ACHN (cell line): Measurements from ENCODE around the gene NXNL2.

Source experiments
- DNase-seq: peaks from one replicate; pipeline ENCODE4 v3.0.0-alpha.2; 2015
- in situ Hi-C: cut with HindIII; loops from 2 replicates; pipeline ENCODE4 v1.10.0; 2017; ENCODE audit warnings: low sequenced_read_pairs, low pct_ligation_motif_present, low pct_unique_long_range_greater_than_20kb

Gene NXNL2

GRCh38 chr9:88571419-88571818, 36.4 kb downstream of the NXNL2 start:
- no peak for DNase-seq
- in situ Hi-C loops, result no loop called here

GRCh38 chr9:88572684-88573083, 37.7 kb downstream of the NXNL2 start:
- in situ Hi-C loops, result no loop called here
- no peak for DNase-seq

GRCh38 chr9:88574953-88575352, 40.0 kb downstream of the NXNL2 start:
- in situ Hi-C loops, result no loop called here
- no peak for DNase-seq

DNA sequence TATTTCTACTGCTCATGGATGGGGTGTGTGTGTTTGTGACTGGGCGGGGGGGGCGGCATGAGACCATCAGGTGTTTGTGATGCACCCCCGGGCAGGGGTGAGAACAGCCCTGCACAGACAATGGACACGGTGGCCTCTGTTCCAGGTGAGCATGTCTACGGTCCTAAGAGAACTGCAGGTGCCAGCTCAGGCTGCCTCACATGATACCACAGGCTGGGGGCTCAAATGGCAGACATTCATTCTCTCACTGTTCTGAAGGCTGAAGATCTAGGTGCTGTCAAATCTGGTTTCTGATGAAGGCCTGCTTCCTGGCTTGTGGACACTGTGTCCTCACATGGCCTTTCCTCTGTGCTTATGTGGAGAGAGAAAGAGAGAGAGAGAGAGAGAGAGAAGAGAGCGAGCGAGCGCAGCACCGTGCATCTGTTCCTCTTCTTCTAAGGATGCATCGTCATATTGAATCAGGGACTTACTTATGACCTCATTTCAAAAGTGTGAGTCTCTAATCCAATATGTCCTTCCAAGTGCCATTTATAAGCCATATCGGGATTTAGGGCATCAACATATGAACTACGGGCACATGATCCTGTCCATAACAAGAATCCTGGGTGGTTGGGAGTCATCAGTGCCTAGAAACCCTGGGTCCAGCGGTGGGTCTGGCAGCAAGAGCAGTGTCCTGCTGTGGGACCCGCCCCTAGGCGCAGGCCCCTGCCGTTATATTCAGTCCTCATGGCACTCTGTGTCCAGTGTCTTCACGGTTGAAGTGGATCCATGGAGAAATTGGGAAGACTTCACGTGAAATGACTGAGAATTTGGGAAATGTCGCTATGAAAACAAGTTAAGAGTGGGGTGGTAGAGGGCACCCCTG, 42.5 kb downstream of the NXNL2 start:
- in situ Hi-C loops, result no loop called here
- no peak for DNase-seq

DNA sequence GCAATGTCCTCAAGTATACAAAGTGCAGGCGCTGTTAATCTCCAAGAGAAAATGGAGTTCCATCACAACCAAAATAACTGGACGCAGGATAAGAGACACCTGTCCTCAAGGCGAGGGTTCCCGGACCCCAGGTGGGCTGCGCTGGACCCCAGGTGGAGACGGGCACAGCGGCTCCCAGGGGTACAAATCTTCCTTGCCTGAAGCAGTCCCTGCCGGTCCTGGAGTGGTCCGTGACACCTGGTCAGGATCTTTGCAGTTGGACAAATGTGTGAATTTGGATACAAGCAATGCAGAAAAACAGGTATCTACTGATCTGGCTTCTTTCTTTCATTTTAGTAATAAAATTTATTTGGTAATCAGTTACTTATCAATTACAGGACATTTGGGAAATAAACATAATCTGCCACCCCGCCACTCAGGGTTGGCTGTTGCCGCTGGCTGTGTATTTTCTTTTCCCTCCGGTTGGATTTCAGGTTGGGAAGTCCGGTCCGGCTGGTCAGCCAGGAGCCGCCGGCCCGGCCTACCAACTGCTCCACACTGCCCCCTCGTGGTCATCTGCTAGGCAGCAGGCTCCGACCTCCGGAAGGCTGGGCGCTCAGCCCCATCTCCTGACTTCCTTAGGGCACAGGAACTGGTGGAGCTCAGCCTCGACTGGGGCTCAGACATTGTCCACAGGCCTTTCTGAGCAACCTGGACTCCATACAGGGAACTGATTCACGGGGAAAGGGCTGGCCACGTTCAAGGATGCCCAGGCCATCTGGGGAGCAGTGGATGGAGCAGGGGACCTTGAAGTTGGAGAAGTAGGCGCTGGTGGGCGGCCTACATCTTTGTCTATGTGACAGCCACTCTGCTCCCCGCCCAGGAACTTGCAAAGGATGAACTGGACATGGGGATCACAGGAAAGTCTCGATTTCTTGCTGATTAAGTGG, 43.4 kb downstream of the NXNL2 start:
- in situ Hi-C loops, result no loop called here
- peak; percentile 70 for DNase-seq

DNA sequence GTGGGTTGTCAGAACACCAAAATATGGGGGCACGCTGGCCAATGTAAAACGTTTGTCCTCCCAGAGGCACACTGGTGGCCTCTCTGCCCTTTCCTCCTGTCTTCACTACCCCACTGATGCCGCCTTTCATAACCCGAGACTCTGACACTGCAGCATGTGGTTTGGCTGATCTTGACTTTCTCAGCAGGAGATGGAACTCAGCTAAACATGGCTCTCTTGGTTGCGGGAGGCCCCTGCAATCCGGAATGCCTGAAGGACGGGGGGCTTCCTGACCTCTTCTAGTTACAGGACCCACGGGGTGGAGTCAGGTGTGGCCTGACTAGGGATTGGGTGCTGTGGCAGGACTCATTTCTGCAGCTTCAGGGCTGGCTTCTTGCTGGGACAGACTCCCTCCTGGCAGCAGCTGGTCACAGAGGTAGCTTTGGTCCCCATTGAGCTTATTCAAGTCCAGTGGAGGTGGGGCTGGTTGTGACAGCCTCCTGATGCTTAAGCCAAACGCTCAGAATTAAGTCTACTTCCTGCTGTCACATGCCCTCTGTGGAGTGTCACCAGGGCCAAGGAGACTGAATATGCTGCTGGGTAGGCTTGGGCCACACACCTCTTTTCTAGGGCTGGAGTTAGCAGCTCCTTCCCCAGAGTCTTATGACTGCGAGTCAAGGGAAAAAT, 44.2 kb downstream of the NXNL2 start:
- DNase-seq, result no peak
- in situ Hi-C loops, result no loop called here

DNA sequence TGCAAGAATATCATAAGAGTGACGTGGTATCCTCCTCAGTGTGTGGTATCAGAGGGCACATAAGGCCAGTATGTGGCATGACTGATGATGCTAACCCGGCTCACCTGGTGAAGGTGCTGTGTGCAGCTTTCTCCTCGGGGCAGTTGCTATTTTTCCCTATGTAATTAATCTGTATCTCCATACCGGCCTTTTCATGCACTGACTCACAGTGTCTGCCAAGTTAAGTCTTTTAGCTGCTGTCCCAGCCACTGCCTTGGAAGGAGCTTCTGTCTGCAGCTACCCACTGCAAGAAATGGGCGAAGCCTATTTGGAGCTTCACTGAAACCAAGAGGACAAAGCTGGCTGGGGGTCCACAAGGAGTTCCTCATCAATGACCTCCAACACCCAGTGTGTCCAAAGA, 46.0 kb downstream of the NXNL2 start:
- in situ Hi-C loops, result no loop called here

GRCh38 chr9:88583901-88584596, 49.1 kb downstream of the NXNL2 start:
- no peak for DNase-seq

More for the DNA sequence above, 46.0 kb downstream of the NXNL2 start:
- no peak for DNase-seq

DNA sequence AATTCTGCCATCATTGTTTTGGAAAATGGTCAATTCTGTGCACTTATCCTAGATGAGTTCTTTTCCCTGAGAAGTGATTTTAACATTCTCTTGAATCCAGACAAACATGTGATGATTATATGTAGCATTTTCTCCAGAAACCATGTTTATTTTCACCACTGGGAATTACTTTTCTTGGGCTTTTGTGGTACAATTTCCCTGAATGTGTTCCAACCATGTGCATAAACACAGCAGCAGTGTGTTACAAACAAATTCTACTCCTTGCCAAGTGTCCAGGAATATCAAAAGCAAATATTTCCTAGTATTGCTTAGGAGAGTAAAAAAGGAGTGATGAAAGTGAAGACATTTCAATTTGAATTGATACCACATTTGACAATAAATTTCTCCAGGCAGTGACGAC, 50.4 kb downstream of the NXNL2 start:
- in situ Hi-C loops, result no loop called here
- DNase-seq, result no peak

More at GRCh38 chr9:88583901-88584596, 49.1 kb downstream of the NXNL2 start:
- in situ Hi-C loops, result no loop called here

- in situ Hi-C loops, result no loop called here
- no peak for DNase-seq
Measured at GRCh38 chr9:88586452-88586851, 51.5 kb downstream of the NXNL2 start.

DNA sequence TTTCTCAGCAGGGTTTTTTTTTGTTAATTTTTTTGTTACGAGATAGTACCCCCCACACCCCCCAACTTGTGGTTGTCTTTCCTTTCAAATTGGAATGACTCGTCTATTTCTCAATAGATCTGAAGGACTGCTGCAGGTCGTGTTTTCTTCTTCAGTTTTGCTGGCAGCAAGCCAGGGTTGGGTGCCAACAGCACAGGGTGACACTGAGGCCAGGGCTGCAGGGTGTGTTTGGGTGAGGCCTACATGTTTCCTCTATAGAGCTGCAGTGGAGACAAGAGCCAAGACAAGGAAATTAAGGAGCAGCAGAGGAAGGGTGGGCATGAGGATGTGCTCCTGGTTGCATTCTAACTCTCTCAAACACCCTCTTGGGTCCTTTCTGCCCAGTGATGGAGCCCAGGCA, 52.2 kb downstream of the NXNL2 start:
- no peak for DNase-seq
- in situ Hi-C loops, result no loop called here

- in situ Hi-C loops, result no loop called here
- no peak for DNase-seq
Measured at GRCh38 chr9:88587885-88588649, 53.1 kb downstream of the NXNL2 start.

DNA sequence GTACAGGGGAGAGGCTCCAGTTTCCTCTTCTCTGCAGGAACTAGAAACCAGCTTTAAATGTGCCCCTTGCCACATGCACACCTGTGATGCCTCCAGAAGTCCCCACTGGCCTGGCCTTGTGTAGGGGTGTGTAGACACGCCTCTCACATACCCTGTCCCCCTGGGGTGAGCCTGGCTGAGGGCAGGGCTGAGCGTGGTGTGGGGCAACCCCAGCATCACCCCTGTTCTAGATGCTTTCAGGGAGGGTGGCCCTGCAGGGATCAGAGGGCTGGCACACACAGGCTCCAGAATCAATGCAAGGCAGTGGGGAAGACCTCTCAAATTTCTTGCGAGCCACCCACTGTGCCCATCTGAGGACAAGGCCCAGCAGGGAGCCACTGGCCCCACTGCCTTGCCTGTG, 54.7 kb downstream of the NXNL2 start:
- in situ Hi-C loops, result no loop called here
- DNase-seq, result no peak

- in situ Hi-C loops, result no loop called here
- DNase-seq, result peak; percentile 5
Measured at GRCh38 chr9:88590558-88591146, 55.7 kb downstream of the NXNL2 start.

DNA sequence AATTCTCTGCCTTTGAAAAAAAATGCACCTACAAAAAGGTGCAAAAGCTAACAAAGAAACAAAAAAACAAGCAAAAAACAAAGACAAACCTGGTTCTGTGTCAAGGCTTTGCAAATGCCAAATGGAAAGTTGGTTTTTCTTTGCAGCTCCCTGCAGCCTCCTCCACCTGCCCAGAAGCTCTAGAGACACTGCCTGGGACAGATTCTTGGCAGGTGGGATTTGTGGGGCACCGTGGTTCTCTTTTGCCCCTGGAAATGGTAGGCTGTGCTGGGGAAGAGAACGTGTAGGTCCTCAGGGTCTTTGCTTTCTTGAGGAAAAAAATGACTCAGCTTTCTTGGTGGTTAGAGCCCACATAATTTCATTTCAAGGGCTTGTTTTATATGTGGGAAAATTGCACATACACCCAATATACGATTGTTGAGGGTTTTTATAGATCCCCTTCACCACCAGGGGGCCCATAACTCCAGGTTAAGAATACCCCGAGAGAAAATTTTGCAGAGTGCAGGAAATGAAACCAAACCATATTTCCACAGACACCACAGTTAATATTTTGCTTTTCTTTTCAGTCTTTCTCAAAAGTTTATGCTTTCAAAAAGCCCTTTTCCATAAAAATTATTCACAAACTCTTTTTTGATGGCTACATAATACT, 58.7 kb downstream of the NXNL2 start:
- peak; percentile 49 for DNase-seq
- in situ Hi-C loops, result no loop called here
